ENCODE measurements around the gene GSG1L.

DNA sequence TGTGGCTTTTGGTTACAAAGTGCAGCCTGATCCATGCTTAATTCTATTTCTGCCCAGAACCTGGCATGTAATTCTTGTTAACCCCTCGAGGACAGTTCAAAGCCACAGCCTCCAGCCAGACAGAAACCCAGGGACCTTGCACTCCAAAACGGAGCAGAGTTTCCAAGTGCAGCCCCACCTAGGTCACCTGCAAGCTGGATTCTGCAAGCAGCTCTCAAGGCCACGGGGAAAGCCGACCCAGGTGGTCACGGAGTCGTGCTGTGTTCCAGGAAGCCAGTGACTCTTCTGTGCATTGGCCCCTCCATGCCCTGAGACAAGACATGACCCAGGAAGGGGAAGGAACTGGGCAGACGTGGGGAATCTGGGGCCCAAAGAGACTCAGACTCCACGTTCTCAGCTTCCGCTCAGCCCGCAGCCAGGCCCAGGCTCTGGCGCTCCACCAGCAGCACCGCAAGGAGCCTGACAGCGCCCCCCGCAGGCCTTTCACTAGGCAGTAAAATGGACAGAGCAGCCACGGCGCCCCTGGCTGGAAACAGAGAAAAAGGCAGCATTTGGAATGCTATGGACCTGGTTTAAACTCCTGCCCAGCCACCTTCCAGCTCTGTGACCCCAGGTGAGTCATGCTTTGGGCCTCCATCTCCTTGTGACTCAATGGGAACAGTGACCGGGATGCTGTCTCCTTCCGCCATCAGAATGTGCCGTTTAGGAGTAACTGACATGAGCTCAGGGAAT is 27.3 kb upstream of the GSG1L start:
- TF ChIP-seq, protein P1, sequence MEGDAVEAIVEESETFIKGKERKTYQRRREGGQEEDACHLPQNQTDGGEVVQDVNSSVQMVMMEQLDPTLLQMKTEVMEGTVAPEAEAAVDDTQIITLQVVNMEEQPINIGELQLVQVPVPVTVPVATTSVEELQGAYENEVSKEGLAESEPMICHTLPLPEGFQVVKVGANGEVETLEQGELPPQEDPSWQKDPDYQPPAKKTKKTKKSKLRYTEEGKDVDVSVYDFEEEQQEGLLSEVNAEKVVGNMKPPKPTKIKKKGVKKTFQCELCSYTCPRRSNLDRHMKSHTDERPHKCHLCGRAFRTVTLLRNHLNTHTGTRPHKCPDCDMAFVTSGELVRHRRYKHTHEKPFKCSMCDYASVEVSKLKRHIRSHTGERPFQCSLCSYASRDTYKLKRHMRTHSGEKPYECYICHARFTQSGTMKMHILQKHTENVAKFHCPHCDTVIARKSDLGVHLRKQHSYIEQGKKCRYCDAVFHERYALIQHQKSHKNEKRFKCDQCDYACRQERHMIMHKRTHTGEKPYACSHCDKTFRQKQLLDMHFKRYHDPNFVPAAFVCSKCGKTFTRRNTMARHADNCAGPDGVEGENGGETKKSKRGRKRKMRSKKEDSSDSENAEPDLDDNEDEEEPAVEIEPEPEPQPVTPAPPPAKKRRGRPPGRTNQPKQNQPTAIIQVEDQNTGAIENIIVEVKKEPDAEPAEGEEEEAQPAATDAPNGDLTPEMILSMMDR (IDR thresholded peaks at IDR 0.05), result no peak
- TF ChIP-seq POLR2A (IDR thresholded peaks at IDR 0.05), result no peak
